Gastrocnemius medialis (tissue), 4 donors: ENCODE measurements around the gene AP3B1. TPM values are rescaled to one million over a fixed set of nuclear protein-coding genes. Genes with fewer than 3 reads are reported as not detected.

Experiments
- ATAC-seq, 2 donors: fragments of 150-250 bp; one replicate each; pipeline ENCODE4 v1.9.1; 2016
- DNase-seq, 2 donors: peaks; one replicate each; pipeline ENCODE4 v3.0.0-alpha.2; 2019
- H3K27ac ChIP-seq, 4 donors: fragments of 200-600 bp; sonication (generic); 1 replicate in 1 of 4; 2 replicates in 3 of 4; pipeline ENCODE4 v1.5.1; 2016 to 2018; ENCODE audit warnings: mild to moderate bottlenecking in 2 of 4, moderate library complexity in 1 of 4
- H3K27me3 ChIP-seq, 3 donors: fragments of 200-600 bp; sonication (generic) in 2 of 3; 1 replicate in 1 of 3; 2 replicates in 2 of 3; pipeline versions ENCODE4 v1.5.1 to v1.6.0; 2016 to 2019; ENCODE audit warnings: mild to moderate bottlenecking in 1 of 3, moderate library complexity in 1 of 3
- H3K36me3 ChIP-seq, 2 donors: fragments of 200-600 bp; sonication (generic) in 1 of 2; one replicate each; pipeline ENCODE4 v1.5.1; 2017 to 2018
- H3K4me1 ChIP-seq, 2 donors: fragments of 200-600 bp; sonication (generic) in 1 of 2; one replicate each; pipeline ENCODE4 v1.5.1; 2016 to 2017; ENCODE audit warnings: mild to moderate bottlenecking in 2 of 2
- H3K4me3 ChIP-seq, 4 donors: fragments of 200-600 bp; sonication (generic) in 3 of 4; 1 replicate in 1 of 4; 2 replicates in 3 of 4; pipeline ENCODE4 v1.5.1; 2016 to 2019; ENCODE audit warnings: mild to moderate bottlenecking in 2 of 4
- H3K9me3 ChIP-seq, 3 donors: fragments of 200-600 bp; sonication (generic) in 2 of 3; 1 replicate in 1 of 3; 2 replicates in 2 of 3; pipeline ENCODE4 v1.5.1; 2016 to 2019
- POLR2A ChIP-seq, 2 donors: fragments of 450-650 bp; IDR thresholded peaks; one replicate each; pipeline ENCODE4 v1.6.1; 2017; ENCODE audit warnings: antibody characterized with exemption in 2 of 2, mild to moderate bottlenecking in 2 of 2, moderate library complexity in 2 of 2
- in situ Hi-C, 4 donors: fragments of 200-750 bp; cut with MboI; loops; one replicate each; pipeline versions ENCODE4 v1.15.0 to v1.8.0; 2017; ENCODE audit warnings: low sequenced_read_pairs in 4 of 4
- intact Hi-C: fragments of 100-400 bp; cut with DNase I; formaldehyde crosslinking; loops from one replicate; pipeline ENCODE4 v1.15.1; 2023; ENCODE audit warnings: low total_unique reads
- total RNA-seq, 4 donors: library from RNA; depleted of rRNA; stranded (reverse); fragments of >200 nt; gene quantifications; one replicate each; pipeline versions ENCODE4 v1.1.0 to v1.2.3, GENCODE V29; 2016
- TF ChIP-seq, protein P1 (sequence below), 5 experiments: fragments of 450-650 bp in 3 of 5; fragments of 200-600 bp in 2 of 5; sonication (generic) in 2 of 5; IDR thresholded peaks in 4 of 5; conservative IDR thresholded peaks in 1 of 5; 1 replicate in 4 of 5; 2 replicates in 1 of 5; pipeline ENCODE4 v1.5.1; 2016 to 2019; ENCODE audit warnings: antibody characterized with exemption in 5 of 5, mild to moderate bottlenecking in 3 of 5, moderate library complexity in 3 of 5

AP3B1 gene
- total RNA-seq, 4 donors from 2014 or later, result 17.9 to 26.0 (median 22.6) TPM

DNA sequence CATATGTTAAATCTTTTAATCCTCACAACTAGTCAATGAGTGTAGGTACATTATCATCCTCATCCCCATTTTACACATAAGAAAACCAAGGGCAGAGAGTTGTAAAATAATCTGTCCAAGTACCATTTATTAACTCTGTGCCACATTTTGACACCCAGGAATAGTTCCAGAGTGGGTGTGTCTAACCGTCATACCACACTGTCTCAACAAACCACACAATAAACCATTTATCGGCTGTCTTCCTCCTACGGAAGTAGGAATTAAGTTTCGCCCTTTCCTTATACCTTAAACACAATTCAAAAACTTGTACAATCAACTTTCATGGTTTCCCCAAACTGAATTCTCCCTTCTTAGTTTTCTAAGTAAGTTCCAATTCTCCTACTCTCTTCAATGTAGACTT lies 11.4 kb downstream of the AP3B1 start:
- Histone ChIP-seq H3K27me3 (no peaks in the 10 kb centered on the region), H3K27ac (no peak overlapping the region), H3K4me1 (peaks cover 9 to 18% of the 10 kb centered on the region in 2 donors), H3K36me3 (no peaks in the 10 kb centered on the region), H3K9me3 (no peaks in the 10 kb centered on the region), H3K4me3 (no peak overlapping the region)
- DNase-seq, result no peak
- no peak for ATAC-seq
- in situ Hi-C loops (no loop called here), intact Hi-C loops (no loop called here)
- TF ChIP-seq, protein P1, sequence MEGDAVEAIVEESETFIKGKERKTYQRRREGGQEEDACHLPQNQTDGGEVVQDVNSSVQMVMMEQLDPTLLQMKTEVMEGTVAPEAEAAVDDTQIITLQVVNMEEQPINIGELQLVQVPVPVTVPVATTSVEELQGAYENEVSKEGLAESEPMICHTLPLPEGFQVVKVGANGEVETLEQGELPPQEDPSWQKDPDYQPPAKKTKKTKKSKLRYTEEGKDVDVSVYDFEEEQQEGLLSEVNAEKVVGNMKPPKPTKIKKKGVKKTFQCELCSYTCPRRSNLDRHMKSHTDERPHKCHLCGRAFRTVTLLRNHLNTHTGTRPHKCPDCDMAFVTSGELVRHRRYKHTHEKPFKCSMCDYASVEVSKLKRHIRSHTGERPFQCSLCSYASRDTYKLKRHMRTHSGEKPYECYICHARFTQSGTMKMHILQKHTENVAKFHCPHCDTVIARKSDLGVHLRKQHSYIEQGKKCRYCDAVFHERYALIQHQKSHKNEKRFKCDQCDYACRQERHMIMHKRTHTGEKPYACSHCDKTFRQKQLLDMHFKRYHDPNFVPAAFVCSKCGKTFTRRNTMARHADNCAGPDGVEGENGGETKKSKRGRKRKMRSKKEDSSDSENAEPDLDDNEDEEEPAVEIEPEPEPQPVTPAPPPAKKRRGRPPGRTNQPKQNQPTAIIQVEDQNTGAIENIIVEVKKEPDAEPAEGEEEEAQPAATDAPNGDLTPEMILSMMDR (IDR thresholded peaks at IDR 0.05 in 4 of 5, conservative IDR thresholded peaks at IDR 0.05 in 1 of 5), result no peak
- TF ChIP-seq POLR2A (IDR thresholded peaks at IDR 0.05), result no peak

DNA sequence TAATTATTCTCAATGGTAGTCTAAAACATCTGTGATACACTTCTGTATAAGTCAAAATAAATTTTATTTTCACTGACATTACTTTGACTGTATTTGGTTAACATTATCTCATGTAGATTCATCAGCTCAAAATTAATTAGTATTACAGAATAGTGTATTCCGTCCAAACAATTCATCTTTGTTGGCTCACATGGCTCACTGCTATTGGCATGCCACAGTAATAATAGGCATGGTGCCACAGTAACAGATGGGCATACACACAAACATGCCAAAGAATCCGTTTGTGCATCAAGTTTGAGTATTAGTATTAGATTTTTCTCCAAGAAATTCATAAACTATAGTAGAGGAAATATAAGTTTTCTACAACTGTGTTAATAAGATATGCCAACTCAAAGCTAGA lies 14.2 kb downstream of the AP3B1 start:
- no peaks in the 10 kb centered on the region for H3K9me3 ChIP-seq
- H3K27ac ChIP-seq, result no peak overlapping the region
- in situ Hi-C loops (no loop called here), intact Hi-C loops (no loop called here)
- no peaks in the 10 kb centered on the region for H3K36me3 ChIP-seq
- DNase-seq, result no peak
- ATAC-seq, result no peak
- TF ChIP-seq, protein P1 (IDR thresholded peaks at IDR 0.05 in 4 of 5, conservative IDR thresholded peaks at IDR 0.05 in 1 of 5), result no peak
- no peak for TF ChIP-seq POLR2A (IDR thresholded peaks at IDR 0.05)
- peaks cover 3 to 7% of the 10 kb centered on the region in 2 donors for H3K4me1 ChIP-seq
- H3K4me3 ChIP-seq, result no peak overlapping the region
- no peaks in the 10 kb centered on the region for H3K27me3 ChIP-seq

DNA sequence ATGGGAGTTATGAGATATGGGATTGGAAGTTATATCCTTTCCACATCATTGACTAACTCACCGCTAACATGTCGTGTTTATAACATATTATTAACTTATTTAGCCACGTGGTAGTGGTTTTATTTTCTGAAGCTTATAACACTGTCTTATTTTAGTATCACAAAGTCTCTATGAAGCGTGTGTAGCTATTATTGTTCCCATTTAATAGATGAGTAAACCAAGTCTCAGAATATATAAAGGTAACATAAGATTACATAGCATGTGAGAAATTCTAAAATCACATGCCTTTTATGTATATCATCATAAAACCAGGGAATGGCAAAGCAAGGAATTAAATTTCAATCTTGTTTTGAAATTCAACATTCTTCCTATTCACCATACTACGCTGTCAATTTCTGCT lies 15.3 kb downstream of the AP3B1 start:
- peaks cover 3 to 7% of the 10 kb centered on the region in 2 donors for H3K4me1 ChIP-seq
- no peak overlapping the region for H3K27ac ChIP-seq
- TF ChIP-seq POLR2A (IDR thresholded peaks at IDR 0.05), result no peak
- TF ChIP-seq, protein P1 (IDR thresholded peaks at IDR 0.05 in 4 of 5, conservative IDR thresholded peaks at IDR 0.05 in 1 of 5), result no peak
- in situ Hi-C loops (no loop called here), intact Hi-C loops (no loop called here)
- no peak for ATAC-seq
- no peak overlapping the region for H3K4me3 ChIP-seq
- H3K36me3 ChIP-seq, result no peaks in the 10 kb centered on the region
- no peaks in the 10 kb centered on the region for H3K9me3 ChIP-seq
- DNase-seq, result no peak
- no peaks in the 10 kb centered on the region for H3K27me3 ChIP-seq

DNA sequence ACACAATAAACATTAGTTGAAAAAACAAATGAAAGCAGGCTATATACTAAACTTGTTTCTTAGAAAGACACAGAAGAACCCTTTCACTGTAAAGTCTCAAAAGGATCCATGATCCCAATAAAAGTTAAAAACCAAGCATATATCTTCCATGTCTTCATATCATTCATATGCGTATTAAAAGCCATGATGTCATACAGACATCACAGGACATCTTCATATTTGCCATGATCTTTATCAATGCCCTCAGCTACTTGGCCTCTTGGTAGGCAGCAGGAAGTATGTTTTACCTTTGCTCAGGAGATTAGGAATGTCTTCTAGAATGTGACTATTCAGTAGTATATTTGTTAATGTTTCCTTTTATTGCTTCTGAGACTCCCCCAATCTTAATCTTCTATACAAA lies 16.8 kb downstream of the AP3B1 start:
- TF ChIP-seq, protein P1 (IDR thresholded peaks at IDR 0.05 in 4 of 5, conservative IDR thresholded peaks at IDR 0.05 in 1 of 5), result no peak
- no peak for TF ChIP-seq POLR2A (IDR thresholded peaks at IDR 0.05)
- Histone ChIP-seq H3K36me3 (no peaks in the 10 kb centered on the region), H3K9me3 (no peaks in the 10 kb centered on the region), H3K27me3 (no peaks in the 10 kb centered on the region), H3K4me3 (no peak overlapping the region), H3K27ac (no peak overlapping the region), H3K4me1 (peaks cover 13% of the 10 kb centered on the region in 2 donors)
- in situ Hi-C loops, result no loop called here
- ATAC-seq (no peak), DNase-seq (no peak)
- intact Hi-C loops, result no loop called here

DNA sequence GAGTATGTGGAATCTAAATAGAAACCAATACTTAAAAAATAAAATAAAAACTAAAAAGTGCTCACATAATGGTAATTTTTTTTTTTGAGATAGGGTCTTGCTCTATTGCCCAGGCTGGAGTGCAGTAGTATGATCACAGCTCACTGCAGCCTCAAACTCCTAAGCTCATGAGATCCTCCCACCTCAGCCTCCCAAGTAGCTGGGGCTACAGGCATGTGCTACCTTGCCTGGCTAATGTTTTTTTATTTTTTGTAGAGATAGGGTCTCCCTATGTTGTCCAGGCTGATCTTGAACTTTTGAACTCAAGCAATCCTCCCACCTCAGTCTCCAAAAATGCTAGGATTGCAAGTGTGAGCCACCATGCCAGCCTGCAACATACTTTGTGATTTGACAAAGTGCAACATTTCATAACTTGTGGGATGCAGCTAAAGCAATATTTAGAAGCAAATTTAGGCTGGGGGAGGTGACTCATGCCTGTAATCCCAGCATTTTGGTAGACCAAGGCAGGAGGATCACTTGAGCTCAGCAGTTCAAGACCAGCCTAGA lies 18.4 kb downstream of the AP3B1 start:
- in situ Hi-C loops, result no loop called here
- H3K4me3 ChIP-seq, result no peak overlapping the region
- H3K27me3 ChIP-seq, result no peaks in the 10 kb centered on the region
- DNase-seq, result no peak
- H3K27ac ChIP-seq, result no peak overlapping the region
- TF ChIP-seq POLR2A (IDR thresholded peaks at IDR 0.05), result no peak
- intact Hi-C loops, result no loop called here
- H3K9me3 ChIP-seq, result no peaks in the 10 kb centered on the region
- H3K4me1 ChIP-seq, result peaks cover 13 to 18% of the 10 kb centered on the region in 2 donors
- ATAC-seq, result no peak
- H3K36me3 ChIP-seq, result no peaks in the 10 kb centered on the region
